ENCODE data around the gene OR4D9. TPM values are rescaled to one million over a fixed set of nuclear protein-coding genes. Genes with fewer than 3 reads are reported as not detected.
"Not testable (repeated sequence)": the region's sequence is repeated elsewhere in the genome, so short reads cannot be mapped to it uniquely, and the experiment has no call there.

Gene OR4D9
- total RNA-seq, 4 donors from 2014 or later = not detected

DNA sequence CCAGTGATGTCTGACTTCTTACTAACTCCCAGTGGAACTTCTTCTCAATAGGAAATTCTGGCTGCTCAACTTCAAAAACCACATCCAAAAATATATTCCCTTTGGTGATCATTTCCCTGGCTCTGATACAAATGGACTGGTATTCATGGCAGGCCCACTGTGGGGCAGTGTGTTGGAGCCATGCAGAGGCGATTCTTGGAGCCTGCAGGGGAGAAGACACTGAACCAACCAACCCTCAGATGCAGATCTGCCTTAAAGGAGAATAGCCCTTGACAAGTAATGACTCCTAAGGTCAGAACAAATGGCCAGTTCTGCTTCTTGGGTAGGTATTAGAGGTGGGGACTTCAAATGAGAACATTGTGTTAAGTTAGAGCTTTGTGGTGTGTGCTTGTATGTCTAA lies 12.2 kb downstream of the OR4D9 start:
- DNase-seq = no peak
- Histone ChIP-seq H3K9me3 (no peaks in the 10 kb centered on the region), H3K27me3 (no peaks in the 10 kb centered on the region), H3K4me1 (no peaks in the 10 kb centered on the region), H3K4me3 (no peak overlapping the region), H3K27ac (no peak overlapping the region), H3K36me3 (no peaks in the 10 kb centered on the region)
- TF ChIP-seq, protein P1, sequence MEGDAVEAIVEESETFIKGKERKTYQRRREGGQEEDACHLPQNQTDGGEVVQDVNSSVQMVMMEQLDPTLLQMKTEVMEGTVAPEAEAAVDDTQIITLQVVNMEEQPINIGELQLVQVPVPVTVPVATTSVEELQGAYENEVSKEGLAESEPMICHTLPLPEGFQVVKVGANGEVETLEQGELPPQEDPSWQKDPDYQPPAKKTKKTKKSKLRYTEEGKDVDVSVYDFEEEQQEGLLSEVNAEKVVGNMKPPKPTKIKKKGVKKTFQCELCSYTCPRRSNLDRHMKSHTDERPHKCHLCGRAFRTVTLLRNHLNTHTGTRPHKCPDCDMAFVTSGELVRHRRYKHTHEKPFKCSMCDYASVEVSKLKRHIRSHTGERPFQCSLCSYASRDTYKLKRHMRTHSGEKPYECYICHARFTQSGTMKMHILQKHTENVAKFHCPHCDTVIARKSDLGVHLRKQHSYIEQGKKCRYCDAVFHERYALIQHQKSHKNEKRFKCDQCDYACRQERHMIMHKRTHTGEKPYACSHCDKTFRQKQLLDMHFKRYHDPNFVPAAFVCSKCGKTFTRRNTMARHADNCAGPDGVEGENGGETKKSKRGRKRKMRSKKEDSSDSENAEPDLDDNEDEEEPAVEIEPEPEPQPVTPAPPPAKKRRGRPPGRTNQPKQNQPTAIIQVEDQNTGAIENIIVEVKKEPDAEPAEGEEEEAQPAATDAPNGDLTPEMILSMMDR (IDR thresholded peaks at IDR 0.05) = no peak
- TF ChIP-seq POLR2A (IDR thresholded peaks at IDR 0.05) = no peak
- intact Hi-C loops (cut with DNase I) = no loop called here
- 0% methylated on average over 1 of the region's 1 CpG; no CpG with 5 or more reads in 1 of the 2 donors for WGBS, 2 donors

DNA sequence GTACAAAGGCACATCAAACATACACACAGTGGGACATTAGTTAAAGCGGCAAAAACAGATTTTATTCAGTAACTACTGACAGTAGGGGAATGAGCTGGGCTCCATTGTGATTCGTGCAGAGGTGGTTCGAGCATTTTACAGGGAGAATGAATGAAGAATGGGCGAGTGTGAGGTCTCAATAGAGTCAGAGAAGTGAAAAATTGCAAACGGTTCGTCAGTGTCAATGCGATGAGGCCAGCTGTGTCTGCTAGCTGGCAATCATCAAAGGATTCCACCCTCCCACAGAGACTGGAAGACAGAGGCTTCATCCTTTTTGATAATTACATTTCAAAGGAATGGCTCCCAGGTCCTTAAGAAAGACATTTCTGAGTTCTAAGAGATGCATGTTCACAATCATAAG lies 17.4 kb downstream of the OR4D9 start:
- WGBS, 2 donors = 44 to 53% methylated on average over 7 of the region's 7 CpGs
- no peak for TF ChIP-seq POLR2A (IDR thresholded peaks at IDR 0.05)
- TF ChIP-seq, protein P1 (IDR thresholded peaks at IDR 0.05) = no peak
- no peaks in the 10 kb centered on the region for H3K36me3 ChIP-seq
- H3K27me3 ChIP-seq = no peaks in the 10 kb centered on the region
- no peak overlapping the region for H3K27ac ChIP-seq
- DNase-seq = no peak
- intact Hi-C loops (cut with DNase I) = no loop called here
- H3K4me1 ChIP-seq = no peaks in the 10 kb centered on the region
- H3K9me3 ChIP-seq = no peaks in the 10 kb centered on the region
- no peak overlapping the region for H3K4me3 ChIP-seq

DNA sequence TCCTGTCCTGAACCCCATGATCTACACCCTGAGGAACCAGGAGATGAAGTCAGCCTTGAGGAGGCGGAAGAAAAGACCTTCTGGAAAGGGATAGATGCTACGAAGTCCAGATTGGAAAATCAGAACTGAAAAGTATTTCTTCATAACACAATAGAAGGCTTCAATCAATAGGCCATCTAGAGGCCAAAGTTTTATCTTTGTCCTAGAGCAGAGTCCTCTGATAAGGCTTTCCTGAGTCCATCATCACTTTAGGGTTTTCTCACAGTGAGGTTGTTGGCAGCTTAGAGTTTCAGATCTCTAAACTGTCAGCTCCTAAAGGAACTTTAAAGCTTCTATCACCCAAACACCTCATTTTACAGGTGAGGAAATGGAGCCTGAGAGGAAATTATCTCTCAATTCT lies 21.3 kb downstream of the OR4D9 start:
- H3K4me3 ChIP-seq = no peak overlapping the region
- no peaks in the 10 kb centered on the region for H3K36me3 ChIP-seq
- H3K9me3 ChIP-seq = no peaks in the 10 kb centered on the region
- 62 to 90% methylated on average over 2 of the region's 2 CpGs for WGBS, 2 donors
- no peaks in the 10 kb centered on the region for H3K27me3 ChIP-seq
- intact Hi-C loops (cut with DNase I) = loop anchor here (10.0 kb wide), 1 partner anchor 142 kb away; no protein-coding TSS in a partner anchor
- no peak for DNase-seq
- H3K27ac ChIP-seq = no peak overlapping the region
- peaks cover 0 to 12% (median 1%) of the 10 kb centered on the region in 3 donors for H3K4me1 ChIP-seq
- TF ChIP-seq, protein P1 (IDR thresholded peaks at IDR 0.05) = no peak
- TF ChIP-seq POLR2A (IDR thresholded peaks at IDR 0.05) = no peak

DNA sequence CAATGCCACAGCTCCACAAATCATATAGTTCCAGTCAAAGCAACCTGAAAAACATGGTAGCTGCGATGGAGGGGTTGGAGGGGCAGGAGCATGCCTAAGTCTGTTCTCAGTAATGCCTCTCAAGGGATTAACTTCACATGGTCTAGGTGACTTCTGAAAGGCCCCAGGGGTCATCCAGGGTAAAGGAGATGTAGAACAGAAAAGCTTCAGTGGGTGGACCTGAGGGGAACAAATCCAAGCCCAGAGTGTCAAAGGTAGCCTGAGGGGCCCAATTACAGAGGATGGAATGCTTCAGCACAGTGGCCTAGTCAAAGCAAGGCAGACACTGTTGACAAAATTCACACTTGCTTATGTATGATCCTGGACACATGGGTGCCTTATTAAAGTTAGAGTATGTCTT lies 23.3 kb downstream of the OR4D9 start:
- DNase-seq = no peak
- Histone ChIP-seq H3K4me1 (peaks cover 0 to 16% (median 4%) of the 10 kb centered on the region in 3 donors), H3K27ac (no peak overlapping the region), H3K36me3 (no peaks in the 10 kb centered on the region), H3K4me3 (no peak overlapping the region), H3K27me3 (no peaks in the 10 kb centered on the region), H3K9me3 (no peaks in the 10 kb centered on the region)
- TF ChIP-seq POLR2A (IDR thresholded peaks at IDR 0.05) = no peak
- TF ChIP-seq, protein P1 (IDR thresholded peaks at IDR 0.05) = no peak
- intact Hi-C loops (cut with DNase I) = loop anchor here (10.0 kb wide), 1 partner anchor 140 kb away; no protein-coding TSS in a partner anchor
- WGBS, 2 donors = 63 to 89% methylated on average over 1 of the region's 1 CpG

DNA sequence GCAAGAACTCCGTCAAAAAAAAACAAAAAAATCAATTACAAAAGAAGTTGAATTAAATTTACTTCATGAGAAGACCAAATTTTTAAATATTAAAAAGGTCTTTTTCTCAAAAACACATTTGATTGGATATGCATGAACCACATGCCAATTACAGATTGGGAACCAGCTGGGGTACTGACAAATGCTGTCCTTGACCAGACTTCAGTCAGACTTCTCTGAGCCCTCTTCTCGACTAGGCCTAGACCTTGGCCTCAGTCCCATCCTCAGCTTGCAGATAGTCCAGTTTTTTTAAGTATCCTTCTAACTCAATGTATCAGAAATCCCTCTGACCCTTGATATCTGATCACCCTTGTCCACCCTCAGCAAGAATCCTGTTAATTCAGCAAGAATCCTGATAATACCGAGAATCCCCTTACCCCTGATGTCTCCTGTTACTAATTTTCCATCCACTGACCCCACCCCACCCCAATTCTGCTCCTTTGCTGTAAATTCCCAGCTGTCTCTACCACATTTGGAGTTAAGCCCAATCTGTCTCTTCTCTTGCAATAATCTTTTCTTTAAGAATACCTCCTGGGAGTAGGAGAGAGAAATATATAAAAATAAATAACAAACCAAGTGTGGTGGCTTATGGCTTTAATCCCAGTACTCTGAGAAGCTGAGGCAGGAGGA lies 30.9 kb downstream of the OR4D9 start:
- 61 to 68% methylated on average over 3 of the region's 3 CpGs for WGBS, 2 donors
- intact Hi-C loops (cut with DNase I) = no loop called here

DNA sequence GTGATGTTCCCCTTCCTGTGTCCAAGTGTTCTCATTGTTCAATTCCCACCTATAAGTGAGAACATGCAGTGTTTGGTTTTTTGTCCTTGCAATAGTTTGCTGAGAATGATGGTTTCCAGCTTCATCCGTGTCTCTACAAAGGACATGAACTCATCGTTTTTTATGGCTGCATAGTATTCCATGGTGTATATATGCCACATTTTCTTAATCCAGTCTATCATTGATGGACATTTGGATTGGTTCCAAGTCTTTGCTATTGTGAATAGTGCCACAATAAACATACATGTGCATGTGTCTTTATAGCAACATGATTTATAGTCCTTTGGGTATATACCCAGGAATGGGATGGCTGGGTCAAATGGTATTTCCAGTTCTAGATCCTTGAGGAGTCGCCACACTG lies 32.4 kb downstream of the OR4D9 start:
- intact Hi-C loops (cut with DNase I); H3K9me3 ChIP-seq; H3K27me3 ChIP-seq; H3K4me1 ChIP-seq; H3K27ac ChIP-seq; H3K36me3 ChIP-seq; DNase-seq; H3K4me3 ChIP-seq: not testable (repeated sequence)
- 80% methylated on average over 1 of the region's 3 CpGs; no CpG with 5 or more reads in 1 of the 2 donors for WGBS, 2 donors

More for the DNA sequence above, 30.9 kb downstream of the OR4D9 start:
- no peaks in the 10 kb centered on the region for H3K27me3 ChIP-seq
- H3K27ac ChIP-seq = no peak overlapping the region
- no peak for DNase-seq
- TF ChIP-seq, protein P1 (IDR thresholded peaks at IDR 0.05) = no peak
- no peak for TF ChIP-seq POLR2A (IDR thresholded peaks at IDR 0.05)
- no peaks in the 10 kb centered on the region for H3K36me3 ChIP-seq
- H3K9me3 ChIP-seq = no peaks in the 10 kb centered on the region
- H3K4me1 ChIP-seq = peaks cover 0 to 8% (median 4%) of the 10 kb centered on the region in 3 donors
- no peak overlapping the region for H3K4me3 ChIP-seq

Measured in esophagus squamous epithelium (tissue), 5 donors.